Measurements from ENCODE around the gene C6orf141.
"Not testable (repeated sequence)": the region's sequence is repeated elsewhere in the genome, so short reads cannot be mapped to it uniquely, and the experiment has no call there.

Gene C6orf141

GRCh38 chr6:49582529-49582928 lies 32.1 kb downstream of the C6orf141 start:
- CTCF ChIA-PET: no interaction called here
- no peak for TF ChIP-seq CTCF (IDR thresholded peaks at IDR 0.05; ENCODE audit: control extremely low read depth, extremely low read depth, low read depth, missing control alignments)

DNA sequence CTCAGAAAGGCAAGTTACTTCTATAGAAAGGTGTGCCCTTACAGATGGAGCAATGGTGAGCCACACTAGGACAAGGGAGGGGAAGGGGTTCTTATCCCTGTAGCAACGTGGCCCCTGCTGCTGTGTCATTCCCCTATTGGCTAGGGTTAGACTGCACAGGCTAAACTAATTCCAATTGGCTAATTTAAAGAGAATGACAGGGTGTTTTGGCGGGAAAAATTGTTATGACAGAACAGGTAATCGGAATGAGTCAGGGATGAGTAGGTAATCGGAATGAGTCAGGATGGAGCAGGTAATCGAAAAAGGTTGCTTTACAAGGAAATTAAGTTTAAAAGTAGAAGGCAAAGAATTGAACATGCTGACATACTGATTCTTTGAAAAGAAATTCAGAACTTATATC lies 36.8 kb downstream of the C6orf141 start:
- DNase-seq (ENCODE audit: extremely low spot score); POLR2A ChIA-PET; CTCF ChIA-PET: not testable (repeated sequence)

More at GRCh38 chr6:49582529-49582928, 32.1 kb downstream of the C6orf141 start:
- DNase-seq (ENCODE audit: extremely low spot score): no peak
- POLR2A ChIA-PET: no interaction called here

Measured in GM10248 (cell line).